NCI-H1417 (cell line): Measurements from ENCODE around the gene LLCFC1.

Experiments
- DNase-seq, 3 experiments: peaks; one replicate each; lab custom pipeline; 2025; lab: John Stamatoyannopoulos, UW

Gene LLCFC1

DNA sequence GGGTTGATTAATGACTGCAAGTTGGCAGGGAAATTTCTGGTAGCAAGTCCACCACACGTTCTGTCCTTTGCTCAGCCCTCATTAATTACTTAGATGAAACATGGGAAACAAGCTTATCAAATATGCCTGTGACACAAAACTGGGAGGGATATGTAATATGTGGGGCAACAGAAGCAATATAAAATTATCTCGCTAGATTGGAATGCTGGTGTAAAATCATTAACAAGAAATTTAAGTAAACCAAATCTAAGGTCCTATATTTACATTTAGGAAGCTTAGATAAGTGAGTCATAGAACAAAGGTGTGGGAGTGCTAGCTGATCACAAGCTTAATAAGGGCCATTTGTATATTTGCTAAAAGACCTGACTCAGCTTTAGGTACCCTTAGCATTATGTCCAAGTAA lies 29.3 kb upstream of the LLCFC1 start:
- DNase-seq, result no peak

DNA sequence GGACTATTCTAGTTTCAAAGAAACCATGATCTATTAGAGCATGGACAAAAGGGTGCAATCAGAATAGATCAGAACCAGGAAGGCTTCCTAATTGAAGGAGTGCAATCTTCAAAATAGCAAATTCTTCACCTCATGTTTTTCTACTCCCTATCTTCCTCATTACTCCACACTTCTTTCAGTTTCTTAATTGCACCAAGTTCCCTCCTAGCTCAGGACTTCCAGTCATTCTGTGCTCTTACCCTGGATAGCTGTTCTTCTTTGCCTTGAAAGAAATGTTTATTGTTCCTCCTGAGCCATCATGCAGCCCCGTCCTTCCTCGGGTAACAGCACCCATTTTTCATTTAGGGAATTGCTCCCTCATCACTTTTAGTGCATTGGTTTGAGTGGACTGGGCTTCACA lies 28.8 kb upstream of the LLCFC1 start:
- no peak for DNase-seq

DNA sequence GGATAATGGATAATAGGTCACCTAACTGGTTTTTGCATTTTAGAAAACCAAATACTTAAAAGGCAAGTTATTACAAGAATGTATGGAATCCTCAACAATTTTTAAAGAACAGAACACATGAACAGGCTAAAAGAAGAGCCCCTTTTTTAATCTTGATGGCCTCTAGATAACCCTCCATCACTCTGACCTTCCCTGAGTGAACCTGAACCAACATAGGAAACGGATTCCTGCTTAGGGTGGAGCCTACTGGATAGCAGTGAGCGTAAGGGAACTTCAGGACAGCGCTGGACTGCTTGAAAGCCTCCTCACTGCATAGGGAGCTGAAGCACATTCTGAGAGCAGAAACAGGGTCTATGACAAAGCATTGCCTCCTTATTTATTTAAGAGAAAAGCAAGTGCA lies 26.2 kb upstream of the LLCFC1 start:
- no peak for DNase-seq

DNA sequence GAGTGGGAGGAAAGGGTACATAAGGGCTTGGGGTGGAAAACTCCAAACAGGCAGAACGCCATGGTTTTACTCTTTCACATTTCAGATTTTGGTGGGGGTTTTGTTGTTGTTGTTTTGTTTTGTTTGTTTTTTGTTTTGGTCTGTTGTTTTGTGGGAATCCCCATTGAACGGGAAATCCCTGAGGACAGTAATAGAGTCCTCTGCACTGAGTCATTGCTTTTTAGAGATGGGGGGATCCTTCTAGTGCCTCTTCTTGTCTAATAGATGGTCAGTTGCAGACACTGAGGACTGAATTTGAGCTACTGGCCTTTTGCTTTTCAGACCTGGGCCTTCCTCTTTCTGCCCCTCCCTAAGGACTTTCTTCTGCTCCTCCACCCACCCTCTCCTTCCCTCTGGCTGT lies 25.7 kb upstream of the LLCFC1 start:
- DNase-seq, result no peak

DNA sequence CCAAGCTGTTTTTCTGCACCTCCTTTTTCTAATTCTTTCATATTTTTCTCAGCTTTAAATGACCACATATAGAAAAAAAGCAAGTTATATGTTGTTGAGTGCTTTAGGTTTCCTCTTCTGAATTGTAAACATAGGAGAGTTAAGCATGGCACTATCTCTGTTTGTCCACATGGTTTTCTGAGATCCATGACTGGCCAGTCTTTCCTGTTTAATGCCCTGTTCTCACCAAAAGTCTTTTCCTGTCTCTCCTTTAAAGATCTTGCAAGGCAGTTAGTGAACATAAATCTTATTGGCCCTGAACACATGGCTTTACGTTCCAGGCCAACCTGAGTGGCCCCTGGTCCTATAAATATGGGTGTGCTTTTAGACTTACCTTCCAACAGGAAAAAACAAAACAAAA lies 25.2 kb upstream of the LLCFC1 start:
- no peak for DNase-seq

DNA sequence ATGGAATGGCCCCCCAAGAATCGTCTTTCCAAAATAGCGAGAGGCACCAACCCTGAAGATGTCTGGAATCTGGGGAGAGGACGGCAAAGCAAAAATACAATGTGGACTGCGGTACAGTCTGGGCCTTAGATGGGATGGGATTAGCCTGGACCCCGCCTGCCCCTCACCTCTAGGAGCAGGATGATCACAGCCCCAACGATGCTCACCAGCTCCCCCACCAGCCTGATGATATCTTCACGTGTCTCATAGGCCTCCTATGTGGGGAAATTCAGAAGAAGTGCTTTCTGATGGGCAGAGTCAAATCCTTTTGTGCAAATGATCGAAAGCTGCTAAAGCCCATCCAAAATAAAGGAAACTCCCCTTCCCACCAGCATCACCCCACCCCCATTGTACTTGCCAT lies 24.0 kb upstream of the LLCFC1 start:
- DNase-seq, result no peak

DNA sequence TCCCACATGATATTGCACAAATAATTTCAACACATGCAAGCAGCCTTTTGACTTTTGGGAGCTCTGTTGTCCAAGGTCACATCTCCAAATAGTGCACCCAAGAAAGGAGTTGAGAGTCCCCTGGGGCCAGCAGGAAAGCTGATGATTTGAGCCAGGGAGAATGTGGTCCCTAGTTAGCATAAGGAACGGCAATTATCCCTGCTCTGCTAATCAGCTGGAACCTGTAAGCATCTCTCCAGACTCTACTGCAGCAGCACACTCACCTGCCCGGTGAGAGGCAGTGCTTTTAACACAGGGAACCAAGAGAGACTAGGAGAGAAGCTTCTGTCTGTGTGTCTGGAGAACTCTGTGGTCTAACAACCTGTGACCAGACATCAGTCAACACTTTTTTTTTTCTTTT lies 22.8 kb upstream of the LLCFC1 start:
- DNase-seq, result peak in 1 of 3 experiments; percentile 7

DNA sequence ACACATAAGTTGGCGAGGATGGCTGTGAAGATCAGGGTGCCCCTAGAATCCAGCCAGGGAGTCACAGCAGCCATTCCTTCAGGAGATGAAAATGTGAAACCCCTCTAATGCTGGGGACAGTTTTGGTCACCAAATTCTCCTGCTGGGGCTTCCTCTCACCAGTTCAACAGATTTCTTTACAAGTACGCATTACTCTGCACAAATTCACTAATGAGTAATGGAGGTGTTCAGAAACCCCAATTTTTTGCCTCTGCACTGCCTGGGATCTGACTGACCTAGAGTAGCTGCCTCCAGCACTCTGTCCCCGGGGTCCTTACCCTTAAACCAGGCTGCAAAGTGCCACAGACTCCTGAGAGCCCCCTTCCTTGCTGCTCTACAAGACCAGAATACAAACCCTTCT lies 21.8 kb upstream of the LLCFC1 start:
- no peak for DNase-seq

DNA sequence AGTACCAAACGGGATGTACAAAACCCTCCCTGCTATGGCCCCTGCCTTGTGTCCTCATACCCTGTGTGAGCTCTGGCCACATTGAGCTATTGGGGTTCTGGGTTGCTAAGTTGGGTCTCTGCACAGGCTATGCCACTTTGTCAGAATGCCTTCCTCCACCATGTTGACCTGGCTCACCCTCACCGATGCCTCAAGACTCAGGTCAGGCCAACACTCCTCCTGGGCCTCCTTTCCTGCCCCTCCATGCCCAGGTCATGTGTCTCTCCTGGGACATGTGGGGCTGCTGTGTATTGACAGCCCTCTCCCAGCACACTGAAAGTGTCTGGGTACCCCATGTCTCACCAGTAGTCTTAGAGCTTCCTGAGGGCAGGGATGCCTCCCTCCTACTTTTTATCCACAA lies 20.4 kb upstream of the LLCFC1 start:
- no peak for DNase-seq

DNA sequence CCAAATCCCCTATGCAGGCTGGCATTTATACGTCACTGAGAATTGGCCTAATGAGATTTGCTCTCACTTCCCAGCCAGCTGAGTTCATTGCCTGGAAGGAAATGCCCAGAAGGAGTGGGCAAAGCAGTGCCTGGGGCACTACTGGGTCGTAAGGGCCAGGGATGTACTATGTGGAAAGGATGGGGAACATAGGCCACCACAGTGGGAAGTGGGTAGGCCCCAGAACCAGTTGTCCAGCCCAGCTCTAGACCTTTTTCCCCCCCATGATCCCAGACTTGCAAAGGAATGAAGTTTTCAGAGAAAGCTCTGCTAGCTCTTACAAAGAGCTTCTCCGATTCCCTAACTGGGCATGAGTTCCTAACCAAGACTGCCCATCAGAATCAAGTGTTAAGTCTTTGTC lies 19.6 kb upstream of the LLCFC1 start:
- DNase-seq, result no peak

DNA sequence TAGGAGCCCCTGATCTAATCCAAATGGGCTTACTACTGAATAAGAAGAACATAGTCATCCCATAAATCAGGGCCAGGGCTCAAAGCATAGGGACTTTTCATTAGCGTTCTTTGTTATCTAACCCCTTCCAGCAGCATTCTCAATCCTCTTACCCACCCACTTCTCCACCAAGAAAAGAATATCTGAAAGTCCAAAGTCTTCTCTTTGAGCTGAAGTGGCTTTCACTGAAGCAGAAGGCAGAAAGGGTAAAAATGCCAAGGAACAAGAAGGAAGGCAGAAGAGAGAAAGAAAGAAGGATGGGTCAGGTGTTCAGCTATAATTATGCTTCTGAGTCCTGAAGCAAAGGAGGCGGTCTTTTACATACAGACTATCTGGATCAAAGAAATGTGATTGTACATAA lies 15.9 kb upstream of the LLCFC1 start:
- DNase-seq, result no peak

DNA sequence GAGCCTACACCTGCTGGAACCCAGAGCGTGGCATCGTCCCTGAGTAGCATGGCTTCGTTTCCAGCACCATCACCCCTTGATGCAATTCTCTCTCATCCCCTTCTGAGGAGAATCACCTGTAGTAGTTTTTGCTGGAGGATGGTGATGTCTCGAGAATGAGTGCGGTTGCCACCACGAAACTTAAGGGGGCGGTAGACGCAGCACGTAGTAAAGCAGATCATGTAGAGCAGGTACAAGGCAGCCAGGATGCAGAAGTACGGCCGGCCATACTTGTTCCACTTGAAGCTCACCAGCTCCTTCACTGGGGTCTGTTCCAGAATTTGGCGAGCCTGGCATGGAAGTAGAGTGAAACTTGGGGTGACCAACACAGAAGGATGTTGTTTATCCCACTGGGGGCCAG lies 13.9 kb upstream of the LLCFC1 start:
- DNase-seq, result no peak

DNA sequence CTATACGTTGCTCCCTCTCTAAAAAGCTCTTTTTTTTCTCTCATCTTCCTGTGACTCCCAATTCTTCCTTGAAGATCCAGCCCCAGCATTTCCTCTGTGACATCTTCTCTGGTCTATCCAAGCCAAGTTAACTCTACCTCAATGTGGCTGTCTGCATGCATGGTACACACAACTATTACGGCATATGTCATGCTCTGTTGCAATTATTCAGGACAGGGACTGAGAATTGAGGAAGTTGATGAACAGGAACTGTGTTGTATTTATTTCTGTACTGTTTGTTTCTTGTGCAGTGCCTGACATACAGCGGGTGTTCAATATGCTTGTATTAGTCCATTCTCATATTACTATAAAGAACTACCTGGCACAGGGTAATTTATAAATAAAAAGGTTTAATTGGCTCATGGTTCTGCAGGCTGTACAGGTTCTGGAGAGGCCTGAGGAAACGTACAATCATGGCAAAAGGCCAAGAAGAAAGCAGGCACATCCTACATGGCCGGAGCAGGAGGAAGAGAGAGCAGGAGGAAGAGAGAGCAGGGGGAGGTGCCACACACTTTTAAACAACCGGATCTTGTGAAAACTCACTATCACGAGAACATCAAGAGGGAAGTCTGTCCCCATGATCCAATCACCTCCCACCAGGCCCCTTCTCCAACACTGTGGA lies 12.1 kb upstream of the LLCFC1 start:
- no peak for DNase-seq

DNA sequence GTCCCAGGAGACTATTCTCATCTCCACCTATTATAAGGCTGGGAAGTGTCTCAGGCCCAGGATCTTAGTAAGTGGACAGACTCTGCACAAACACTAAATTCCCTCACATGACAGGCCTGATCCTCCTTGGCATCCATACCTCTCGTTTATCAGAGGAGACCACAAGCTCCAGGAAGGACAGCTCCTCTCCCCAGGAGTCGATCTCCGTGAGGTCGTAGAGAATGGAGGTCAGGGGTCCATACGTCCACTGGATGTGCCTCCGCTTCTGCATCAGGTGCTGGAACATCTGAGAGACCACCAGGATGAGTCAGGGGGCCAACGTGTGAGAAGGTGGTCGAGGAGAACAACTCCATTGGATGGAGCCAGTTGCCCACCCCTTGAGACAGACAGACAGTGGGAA lies 11.3 kb upstream of the LLCFC1 start:
- no peak for DNase-seq

DNA sequence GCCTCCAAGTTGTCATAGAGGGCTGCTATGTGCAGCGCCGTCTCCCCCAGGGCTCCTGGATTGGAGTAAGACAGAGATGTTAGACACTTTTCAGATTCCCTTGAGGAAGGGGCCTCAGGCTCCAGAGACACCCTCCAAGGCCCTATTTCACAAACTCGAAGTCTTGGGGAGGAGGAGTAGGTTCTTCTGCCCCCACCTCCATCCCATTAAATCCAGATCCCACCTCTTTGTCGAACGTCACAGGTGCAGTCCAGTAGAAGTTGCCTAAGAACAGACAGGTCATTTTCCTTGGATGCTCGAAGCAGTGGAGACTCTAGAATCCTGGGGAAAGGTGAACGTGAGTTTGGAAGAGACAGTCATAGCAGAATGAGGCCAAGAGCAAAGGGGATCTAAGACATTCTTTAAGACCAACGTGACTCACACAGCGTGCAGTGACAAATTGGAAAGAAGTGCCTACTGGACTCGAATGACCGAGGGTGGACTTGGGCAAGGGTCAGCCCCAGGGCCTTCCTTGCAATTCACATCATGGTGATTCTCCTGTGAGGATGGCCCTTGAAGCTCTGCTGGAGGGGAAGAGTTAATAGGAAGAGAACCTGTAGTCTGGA lies 9.1 kb upstream of the LLCFC1 start:
- no peak for DNase-seq

DNA sequence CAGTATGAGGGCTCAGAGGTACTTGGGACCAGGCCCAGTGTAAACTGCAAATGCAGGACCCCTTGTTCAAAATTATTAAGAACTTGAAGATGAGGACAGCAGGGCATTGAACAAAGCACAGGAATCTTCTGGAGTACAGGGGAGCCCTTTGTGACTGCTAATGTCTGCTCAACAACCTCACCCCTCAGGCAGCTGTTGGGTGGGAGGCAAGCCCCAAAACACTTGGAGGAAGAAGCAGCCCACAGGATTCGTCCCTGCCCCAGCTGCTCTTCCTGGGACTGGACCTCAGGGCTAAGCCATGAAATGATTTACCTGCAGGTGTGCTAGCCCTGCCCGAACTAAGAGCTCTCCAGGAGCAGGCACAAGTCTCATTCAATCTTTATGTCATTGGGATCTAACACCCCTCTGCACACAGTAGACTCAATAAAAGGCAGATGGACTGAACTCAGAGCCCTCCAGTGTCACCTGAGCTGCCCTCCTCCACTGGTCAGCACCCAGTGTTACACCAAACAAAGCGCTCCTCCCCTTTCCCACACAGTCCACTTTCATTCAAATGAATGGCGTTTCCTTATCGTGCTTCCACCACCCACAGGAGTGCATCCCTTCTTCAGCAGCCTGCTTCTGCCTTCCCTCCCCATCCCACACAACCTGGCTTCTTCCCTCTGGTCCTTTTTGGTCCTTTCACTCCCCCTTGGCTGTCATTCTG lies 6.7 kb upstream of the LLCFC1 start:
- DNase-seq, result no peak

DNA sequence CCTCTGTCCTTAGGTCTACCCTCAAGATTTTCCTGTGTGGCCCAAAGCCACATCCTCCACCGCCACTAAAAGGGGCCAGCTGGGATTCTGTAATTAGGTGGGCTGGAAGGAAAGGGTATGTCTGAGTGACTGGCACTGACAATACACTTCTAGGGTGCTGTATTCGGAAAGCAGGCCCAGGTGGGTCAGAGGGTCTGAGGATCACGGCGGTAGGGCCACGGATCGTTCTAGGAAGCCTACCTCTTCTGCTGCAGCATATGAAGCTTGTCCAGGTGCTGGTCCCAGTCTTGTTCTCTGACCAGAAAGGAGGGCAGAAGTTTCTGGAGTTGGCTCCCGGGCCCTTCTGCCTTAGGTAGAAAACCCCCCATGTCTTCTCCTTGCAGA lies 6.2 kb upstream of the LLCFC1 start:
- DNase-seq, result no peak

DNA sequence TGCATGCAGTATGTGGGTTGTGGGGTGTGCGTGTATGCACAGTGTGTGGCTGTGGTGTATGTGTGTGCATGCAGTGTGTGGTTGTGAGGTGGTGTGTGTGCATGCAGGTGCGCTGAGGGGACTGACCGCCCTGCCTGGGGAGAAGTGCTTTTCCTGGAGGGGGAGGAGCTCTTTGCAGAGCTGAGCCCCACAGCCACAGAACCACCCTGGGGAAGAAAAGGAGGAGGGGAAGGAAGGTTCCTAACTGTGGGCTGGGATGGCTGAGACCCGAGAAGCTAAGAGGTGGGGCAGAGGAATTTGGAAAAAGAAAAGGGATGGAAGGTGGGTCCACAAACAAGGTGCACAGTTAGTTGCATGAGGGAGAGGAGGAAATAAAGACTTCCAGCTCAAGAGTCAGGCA lies 5.7 kb upstream of the LLCFC1 start, which contains the start of gene TRPV5:
TRPV5 (minus strand) TSS at position 123 of the 400 bp plus-strand sequence. CDS start 287 bp downstream, outside the sequence.
- no peak for DNase-seq

DNA sequence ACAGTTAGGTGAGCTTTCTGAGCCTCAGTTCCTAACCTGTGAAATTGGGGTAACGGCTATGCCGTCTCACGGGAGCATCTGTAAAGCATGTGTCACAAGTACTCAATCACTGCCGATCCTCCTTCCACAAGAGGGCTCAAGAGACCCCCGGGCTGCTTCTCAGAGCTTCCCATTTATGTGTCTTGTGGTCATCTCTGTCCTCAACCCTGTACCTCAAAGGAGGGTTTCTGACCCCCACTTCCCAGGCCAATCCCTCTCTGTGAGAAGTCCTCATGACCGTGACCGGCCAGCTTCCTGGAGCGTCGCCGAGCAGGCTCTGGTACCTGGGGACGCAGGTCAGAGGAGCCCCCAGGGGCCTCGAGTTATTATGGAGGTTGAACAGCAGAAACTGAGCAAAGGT lies 5.2 kb upstream of the LLCFC1 start:
- no peak for DNase-seq

DNA sequence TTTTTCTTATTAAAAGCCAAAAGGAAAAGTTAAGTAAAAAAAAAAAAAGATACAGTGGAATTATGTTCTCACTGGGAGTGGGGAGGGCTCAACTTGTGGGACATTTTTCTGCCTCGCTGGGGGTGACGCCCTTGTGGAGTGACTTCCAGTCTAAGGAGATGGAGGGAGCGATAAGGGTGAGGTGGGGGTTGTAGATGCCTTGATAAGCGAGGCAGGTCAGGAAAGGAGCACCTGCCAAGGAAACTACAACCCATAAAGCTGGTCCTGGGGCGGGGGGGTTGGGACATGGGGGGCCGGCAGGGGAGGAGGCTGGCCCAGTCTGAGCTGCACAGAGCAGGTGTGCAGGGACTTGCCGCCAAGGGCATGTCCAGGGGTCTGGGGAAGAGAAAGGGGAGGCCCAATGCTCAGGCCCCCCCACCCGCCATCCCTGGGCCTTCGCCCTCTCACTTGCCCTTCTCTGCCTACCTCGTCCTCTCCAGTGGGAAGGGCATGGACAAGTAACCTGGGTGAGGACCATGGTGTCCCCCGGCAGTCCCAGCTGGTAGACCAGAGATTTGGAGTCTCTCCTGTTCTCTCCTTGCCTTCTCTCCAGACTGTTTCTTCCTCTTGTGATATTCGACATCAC lies 3.2 kb upstream of the LLCFC1 start:
- no peak for DNase-seq

DNA sequence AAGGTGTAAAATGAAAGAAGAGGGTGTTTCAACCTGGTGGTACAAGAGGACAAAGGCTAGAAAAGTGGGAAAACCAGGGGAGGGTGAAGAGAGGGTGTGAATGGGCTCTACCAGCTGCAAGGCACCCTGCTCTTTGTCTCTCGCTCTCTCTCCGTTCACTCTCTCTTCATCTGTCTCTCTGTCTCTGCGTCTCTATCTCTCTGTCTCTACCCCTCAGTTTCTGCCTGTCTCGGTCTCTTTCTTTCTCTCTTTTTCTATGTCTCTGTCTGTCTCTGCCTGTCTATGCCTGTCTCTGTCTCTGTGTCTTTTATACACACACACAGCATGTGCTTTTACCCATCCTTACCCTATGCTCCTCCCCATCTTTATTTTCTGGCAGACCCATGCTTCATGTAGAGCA lies 673 bp upstream of the LLCFC1 start:
- no peak for DNase-seq

DNA sequence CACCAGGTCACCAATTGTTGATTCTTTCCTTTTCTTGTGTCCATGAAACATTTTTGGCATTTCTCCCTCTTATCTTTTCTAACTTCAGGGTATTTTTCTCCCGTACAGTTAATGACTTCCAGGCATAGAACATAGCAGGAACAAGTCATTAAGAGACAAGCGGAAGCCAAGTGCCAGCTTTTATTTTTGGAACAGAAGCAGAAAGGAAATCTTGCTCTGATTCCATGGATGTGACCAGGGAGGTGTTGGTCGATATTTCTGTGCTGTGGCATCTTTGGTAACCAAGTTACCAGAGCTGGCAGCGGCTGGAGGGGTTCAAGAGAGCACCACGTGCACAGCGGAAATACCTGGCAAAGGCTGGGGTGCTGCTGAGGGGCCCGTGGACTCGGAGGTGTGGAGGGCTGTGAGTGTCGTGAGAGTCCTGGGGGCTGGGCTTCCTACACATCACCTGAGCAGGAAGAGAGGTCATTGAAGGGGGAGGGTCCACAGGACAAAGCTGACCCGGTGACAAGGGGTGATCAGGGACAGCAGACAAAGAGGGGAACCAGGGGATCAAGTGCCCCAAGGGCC lies 1.8 kb downstream of the LLCFC1 start:
- no peak for DNase-seq

DNA sequence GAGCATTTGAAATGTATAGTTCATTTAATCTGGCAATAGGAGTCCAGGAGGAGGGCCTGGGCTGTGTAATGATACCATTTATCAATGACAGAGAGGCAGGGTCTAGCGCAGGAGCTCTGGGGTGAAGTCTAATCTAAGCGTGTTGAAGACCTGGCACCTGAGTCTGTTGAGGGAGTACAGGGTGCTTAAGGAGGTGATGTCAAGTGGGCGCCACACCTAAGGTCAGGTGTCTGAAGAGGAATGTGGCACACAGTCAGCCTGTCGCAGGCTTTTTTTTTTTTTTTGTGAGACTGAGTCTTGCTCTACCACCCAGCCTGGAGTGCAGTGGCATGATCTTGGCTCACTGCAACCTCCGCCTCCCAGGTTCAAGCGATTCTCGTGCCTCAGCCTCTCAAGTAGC lies 2.3 kb downstream of the LLCFC1 start:
- DNase-seq, result no peak
